Fibroblast of skin of back (primary cell): ENCODE data around the gene PRAMEF33. TPM values are rescaled to one million over a fixed set of nuclear protein-coding genes. Genes with fewer than 3 reads are reported as not detected.
"Not testable (repeated sequence)": the region's sequence is repeated elsewhere in the genome, so short reads cannot be mapped to it uniquely, and the experiment has no call there.

ENCODE experiments used
- DNase-seq: peaks from one replicate; pipeline ENCODE4 v3.0.0-alpha.2; 2013
- polyA plus RNA-seq, 2 experiments: library from polyadenylated mRNA; unstranded; fragments of 120-200 nt; gene quantifications; one replicate each; pipeline ENCODE4 v1.2.1, GENCODE V29; 2013; ENCODE audit not compliant: insufficient read length in 2 of 2

The PRAMEF33 gene, protein sequence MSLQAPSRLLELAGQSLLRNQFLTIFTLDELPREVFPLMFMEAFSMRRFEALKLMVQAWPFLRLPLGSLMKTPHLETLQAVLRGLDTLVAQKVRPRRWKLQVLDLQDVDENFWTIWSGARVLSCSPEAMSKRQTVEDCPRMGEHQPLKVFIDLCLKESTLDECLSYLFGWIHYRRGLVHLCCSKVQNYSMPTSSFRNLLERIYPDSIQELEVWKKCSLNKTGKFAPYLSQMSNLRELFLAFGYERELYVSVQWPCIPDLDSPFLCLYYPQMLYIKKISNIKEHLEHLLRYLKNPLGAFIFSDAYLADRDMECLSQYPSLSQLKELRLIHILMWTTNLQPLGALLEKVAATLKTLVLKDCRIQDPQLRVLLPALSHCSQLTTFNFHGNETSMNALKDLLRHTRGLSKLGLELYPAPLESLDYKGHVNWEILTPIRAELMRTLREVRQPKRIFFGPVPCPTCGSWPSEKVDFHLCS
- polyA plus RNA-seq (2013, experiment 1 of 2; ENCODE audit: insufficient read length): not detected
- not detected for polyA plus RNA-seq (2013, experiment 2 of 2; ENCODE audit: insufficient read length)

- not testable (repeated sequence) for DNase-seq
These were observed at the start of gene PRAMEF33 for GRCh38 chr1:13303239-13303638. Gene PRAMEF33 (plus strand): TSS chr1:13303539. CDS start chr1:13305955, 2,416 bp downstream.

GRCh38 chr1:13253898-13254297 lies 49.4 kb upstream of the PRAMEF33 start, which contains the start of gene PRAMEF5:
Gene PRAMEF5 (plus strand): TSS chr1:13254198. CDS start chr1:13259269, 5,071 bp downstream.
- DNase-seq: not testable (repeated sequence)

- not testable (repeated sequence) for DNase-seq
These were observed 38.2 kb upstream of the PRAMEF33 start for GRCh38 chr1:13265124-13265523.

DNA sequence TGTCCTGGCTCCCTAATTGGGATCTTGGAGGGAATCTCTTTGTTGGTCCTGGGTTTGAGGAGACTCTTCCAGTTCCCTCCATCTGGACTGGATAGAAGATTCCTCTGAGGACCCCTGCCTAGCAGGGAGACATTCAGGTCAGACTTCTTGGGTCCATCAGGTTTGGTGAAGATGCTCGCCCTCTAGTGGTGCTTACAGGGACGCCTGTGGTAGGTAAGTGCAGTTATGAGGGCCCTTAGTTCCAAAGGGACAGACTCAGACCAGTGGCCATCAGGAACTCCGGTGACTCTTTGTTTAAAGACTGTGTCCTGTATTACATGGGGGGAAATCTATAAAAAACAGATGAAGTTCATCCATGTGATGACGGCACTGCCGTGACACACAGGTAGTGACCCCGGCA lies 26.3 kb upstream of the PRAMEF33 start:
- not testable (repeated sequence) for DNase-seq

- not testable (repeated sequence) for DNase-seq
These were observed 23.7 kb upstream of the PRAMEF33 start for GRCh38 chr1:13279617-13280016.

DNA sequence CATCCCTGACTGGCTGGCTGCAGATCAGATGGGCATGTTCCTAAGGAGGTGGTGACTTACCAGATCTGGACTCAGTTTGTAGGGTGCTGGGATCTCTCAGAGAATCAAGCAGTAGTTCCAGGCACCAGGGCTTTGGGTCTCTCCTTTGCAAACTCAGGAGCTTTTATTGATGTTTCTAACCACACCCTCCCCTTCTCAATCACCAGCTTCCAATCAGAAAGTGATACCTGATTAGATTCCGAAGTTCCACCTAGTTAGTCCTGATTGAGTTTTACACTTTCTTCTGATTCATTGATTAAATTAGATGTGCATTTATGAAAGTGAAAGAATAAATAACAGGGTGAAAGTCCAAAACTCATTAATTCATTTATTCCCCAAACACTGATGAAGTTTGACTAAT lies 18.3 kb upstream of the PRAMEF33 start, which contains the start of gene PRAMEF8:
PRAMEF8 (minus strand) TSS at position 101 of the 400 bp plus-strand sequence. CDS start 1,046 bp downstream, outside the sequence.
- DNase-seq: not testable (repeated sequence)

DNA sequence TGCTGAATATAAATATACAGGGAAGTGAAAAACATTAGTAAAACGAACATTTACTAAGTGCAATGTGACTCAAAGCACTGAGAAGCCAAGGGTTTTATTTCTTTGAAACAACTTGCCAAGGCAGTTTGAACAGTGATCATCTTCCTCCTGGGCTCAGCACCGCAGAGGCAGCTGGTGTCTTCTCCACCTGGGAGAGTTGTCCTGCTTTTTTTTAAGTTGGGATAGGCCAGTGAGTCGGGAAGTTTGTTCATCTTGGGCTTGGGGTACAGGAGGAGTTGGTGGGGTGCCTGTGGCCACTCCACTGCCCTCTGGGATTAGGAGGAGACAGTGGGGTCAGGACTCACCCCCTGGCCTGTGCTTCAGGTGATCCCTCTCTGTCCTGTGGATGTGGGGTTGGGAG lies 14.3 kb upstream of the PRAMEF33 start:
- DNase-seq: not testable (repeated sequence)

DNA sequence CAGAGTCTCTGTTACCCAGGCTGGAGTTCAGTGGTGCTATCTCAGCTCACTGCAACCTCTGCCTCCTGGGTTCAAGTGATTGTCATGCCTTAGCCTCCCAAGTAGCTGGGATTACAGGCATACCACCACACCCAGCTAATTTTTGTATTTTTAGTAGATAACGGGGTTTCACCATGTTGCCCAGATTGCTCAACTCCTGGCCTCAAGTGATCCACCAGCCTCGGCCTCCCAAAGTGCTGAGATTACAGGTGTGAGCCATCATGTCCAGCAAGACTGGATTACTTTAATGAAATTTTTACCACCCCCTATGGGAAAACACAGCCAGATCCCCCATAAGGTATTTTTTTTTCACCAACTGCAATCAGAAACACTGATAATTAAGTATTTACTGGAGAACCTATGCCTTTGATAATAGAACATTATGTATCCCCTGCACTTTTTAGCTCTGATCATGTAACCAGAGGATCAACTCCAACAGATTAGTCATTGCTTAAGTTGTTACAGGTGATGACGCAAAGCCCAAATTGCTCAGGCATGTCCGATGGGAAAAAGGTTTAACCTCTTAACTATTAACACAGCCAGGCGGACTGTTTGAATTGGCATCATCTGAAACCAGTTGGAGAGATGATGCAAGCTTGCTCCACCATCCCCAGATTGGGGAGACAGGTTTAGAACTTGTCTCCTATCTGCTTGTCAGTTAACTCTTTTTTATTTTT lies 6.0 kb upstream of the PRAMEF33 start:
- not testable (repeated sequence) for DNase-seq

DNA sequence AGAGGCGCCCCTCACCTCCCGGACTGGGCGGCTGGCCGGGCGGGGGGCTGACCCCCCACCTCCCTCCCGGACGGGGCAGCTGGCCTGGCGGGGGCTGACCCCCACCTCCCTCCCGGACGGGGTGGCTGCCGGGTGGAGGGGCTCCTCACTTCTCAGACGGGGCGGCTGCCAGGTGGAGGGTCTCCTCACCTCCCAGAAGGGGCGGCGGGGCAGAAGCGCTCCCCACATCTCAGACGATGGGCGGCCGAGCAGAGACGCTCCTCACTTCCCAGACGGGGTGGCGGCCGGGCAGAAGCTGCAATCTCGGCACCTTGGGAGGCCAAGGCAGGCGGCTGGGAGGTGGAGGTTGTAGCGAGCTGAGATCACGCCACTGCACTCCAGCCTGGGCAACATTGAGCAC lies 4.6 kb upstream of the PRAMEF33 start:
- not testable (repeated sequence) for DNase-seq

DNA sequence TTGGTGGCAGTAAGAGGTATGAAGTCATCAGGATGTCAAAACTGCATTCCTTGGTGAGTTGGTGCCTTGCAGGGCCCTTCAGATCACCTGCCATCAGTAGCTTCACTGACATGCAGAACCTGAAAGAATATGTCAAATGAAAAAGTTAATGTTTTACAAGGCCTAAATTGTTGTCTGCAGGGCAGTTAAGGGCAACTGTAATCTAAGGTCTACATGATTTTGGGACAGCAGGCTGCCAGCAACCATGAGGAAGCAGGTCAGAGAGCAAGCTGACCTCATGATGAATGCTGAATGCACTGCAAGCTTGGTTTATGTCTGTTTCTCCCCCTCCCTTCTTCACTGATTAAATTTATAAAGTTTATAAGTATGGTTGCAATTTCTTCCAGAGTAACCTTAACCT lies 1.1 kb upstream of the PRAMEF33 start:
- not testable (repeated sequence) for DNase-seq

GRCh38 chr1:13315281-13315680 lies 11.9 kb downstream of the PRAMEF33 start, which contains the start of gene PRAMEF15:
Gene PRAMEF15 (plus strand): TSS chr1:13315581. CDS start chr1:13318408, 2,827 bp downstream.
- DNase-seq: not testable (repeated sequence)

DNA sequence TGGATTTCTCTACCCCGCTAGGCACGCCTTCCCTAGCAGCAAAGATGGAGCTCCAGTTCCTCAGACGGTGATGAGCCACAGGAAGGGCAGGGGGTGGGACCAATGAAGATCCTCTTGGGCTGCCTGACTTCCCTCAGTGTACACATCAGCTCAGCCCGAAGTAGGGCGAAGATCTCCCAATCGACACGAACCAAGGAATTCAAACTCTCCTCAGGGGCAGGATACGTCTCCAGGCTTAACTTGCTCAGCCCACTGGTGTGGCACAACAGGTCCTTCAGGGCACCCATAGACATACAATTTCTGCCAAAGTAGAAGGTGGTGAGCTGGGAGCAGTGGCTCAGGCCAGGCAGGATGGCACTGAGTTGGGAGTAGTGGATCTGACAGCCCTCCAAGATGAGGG lies 39.2 kb downstream of the PRAMEF33 start:
- not testable (repeated sequence) for DNase-seq

DNA sequence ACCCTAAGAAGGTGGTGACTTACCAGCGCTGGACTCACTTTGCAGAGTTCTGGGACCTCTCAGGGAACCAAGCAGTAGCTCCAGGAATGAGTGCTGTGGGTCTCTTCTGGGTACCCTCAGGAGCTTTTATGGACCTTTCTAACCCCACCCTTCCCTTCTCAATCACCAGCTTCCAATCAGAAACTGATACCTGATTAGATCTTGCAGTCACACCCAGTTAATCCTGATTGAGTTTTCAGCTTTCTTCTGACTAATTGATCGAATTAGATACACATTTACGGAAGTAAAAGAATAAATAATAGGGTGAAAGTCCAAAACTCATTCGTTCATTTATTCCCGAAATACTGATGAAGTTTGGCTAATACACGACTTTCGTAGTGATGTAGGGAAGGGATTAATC lies 43.7 kb downstream of the PRAMEF33 start, which contains the start of gene PRAMEF14:
PRAMEF14 (minus strand) TSS at position 101 of the 400 bp plus-strand sequence. CDS start 1,820 bp downstream, outside the sequence.
- not testable (repeated sequence) for DNase-seq

DNA sequence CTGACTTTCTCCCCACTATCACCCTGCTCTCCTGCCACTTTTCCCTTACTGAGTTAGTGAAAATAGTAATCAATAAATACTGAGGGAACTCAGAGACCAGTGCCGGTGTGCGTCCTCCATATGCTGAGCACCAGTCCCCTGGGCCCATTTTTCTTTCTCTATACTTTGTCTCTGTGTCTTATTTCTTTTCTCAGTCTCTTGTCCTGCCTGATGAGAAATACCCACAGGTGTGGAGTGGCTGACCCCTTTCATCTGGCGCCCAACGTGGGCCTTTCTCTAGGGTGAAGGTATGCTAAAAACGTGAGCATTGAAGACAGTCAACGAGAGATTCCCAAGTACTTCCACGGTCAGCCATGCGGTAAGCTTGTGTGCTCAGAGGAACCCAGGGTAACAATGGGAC lies 50.1 kb downstream of the PRAMEF33 start:
- not testable (repeated sequence) for DNase-seq

DNA sequence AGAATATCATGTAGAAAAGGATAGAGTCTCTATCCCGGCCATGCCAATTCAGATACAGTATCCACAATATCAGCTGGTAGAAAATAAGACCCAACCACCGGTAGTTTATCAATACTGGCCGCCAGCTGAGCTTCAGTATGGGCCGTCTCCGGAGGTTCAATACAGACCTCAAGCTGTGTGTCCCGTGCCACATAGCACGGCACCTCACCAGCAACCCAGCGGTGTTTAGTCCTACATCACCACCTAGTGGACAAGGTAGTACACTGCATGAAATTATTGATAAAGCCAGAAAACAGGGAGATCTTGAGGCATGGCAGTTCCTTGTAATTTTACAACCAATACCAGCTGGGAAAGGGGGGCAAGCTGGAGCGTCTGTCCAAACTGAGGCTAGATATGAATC lies 51.1 kb downstream of the PRAMEF33 start:
- not testable (repeated sequence) for DNase-seq

DNA sequence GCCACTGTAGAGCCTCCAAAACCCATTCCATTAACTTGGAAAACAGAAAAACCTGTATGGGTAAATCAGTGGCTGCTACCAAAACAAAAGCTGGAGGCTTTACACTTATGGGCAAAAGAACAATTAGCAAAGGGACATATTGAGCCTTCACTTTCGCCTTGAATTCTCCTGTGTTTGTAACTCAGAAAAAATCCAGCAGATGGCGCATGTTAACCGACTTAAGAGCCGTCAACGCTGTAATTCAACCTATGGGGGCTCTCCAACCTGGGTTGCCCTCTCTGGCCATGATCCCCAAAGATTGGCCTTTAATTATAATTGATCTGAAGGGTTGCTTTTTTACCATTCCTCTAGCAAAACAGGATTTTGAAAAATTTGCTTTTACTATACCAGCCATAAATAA lies 53.4 kb downstream of the PRAMEF33 start:
- peak; percentile 38 for DNase-seq
